Esophagus squamous epithelium (tissue), 5 donors: ENCODE results near the gene RIMS4. TPM values are rescaled to one million over a fixed set of nuclear protein-coding genes. Genes with fewer than 3 reads are reported as not detected.

Experiments used
- DNase-seq: peaks from one replicate; lab custom pipeline; 2025; lab: John Stamatoyannopoulos, UW
- H3K27ac ChIP-seq, 4 donors: fragments of 200-600 bp; sonication (generic); one replicate each; pipeline ENCODE4 v1.5.1; 2016 to 2019; ENCODE audit warnings: mild to moderate bottlenecking in 1 of 4
- H3K27me3 ChIP-seq, 4 donors: fragments of 200-600 bp; sonication (generic); 1 replicate in 3 of 4; 2 replicates in 1 of 4; pipeline versions ENCODE4 v1.5.1 to v1.6.0; 2017 to 2021; ENCODE audit warnings: antibody characterized with exemption in 1 of 4
- H3K36me3 ChIP-seq, 3 donors: fragments of 200-600 bp; sonication (generic); one replicate each; pipeline ENCODE4 v1.5.1; 2016 to 2019
- H3K4me1 ChIP-seq, 3 donors: fragments of 200-600 bp; sonication (generic); one replicate each; pipeline ENCODE4 v1.5.1; 2017 to 2019
- H3K4me3 ChIP-seq, 4 donors: fragments of 200-600 bp; sonication (generic); 1 replicate in 3 of 4; 2 replicates in 1 of 4; pipeline ENCODE4 v1.5.1; 2016 to 2019; ENCODE audit warnings: mild to moderate bottlenecking in 2 of 4, moderate library complexity in 1 of 4
- H3K9me3 ChIP-seq, 3 donors: fragments of 200-600 bp; sonication (generic); one replicate each; pipeline ENCODE4 v1.5.1; 2016 to 2019
- CTCF ChIP-seq, 6 experiments: fragments of 450-650 bp in 4 of 6; fragments of 200-600 bp in 2 of 6; sonication (generic) in 2 of 6; IDR thresholded peaks; one replicate each; pipeline ENCODE4 v1.5.1; 2016 to 2019; ENCODE audit warnings: antibody characterized with exemption in 6 of 6, mild to moderate bottlenecking in 4 of 6, moderate library complexity in 4 of 6
- POLR2A ChIP-seq, 4 donors: fragments of 450-650 bp; IDR thresholded peaks; one replicate each; pipeline ENCODE4 v1.6.1; 2017; ENCODE audit warnings: antibody characterized with exemption in 4 of 4, mild to moderate bottlenecking in 4 of 4, moderate library complexity in 3 of 4
- WGBS, 2 donors: methylation state at CpG; one replicate each; pipeline ENCODE4 v1.1.5; 2018; 5-methylcytosine and 5-hydroxymethylcytosine counted together
- intact Hi-C: fragments of 100-400 bp; cut with DNase I; formaldehyde crosslinking; loops from one replicate; pipeline ENCODE4 v1.15.0; 2022
- total RNA-seq, 4 donors: library from RNA; depleted of rRNA; stranded (reverse); fragments of >200 nt; gene quantifications; one replicate each; pipeline ENCODE4 v1.1.0, GENCODE V29; 2016
- donor health status: DM: yes; HTN: yes; CAD: no.

The RIMS4 gene
- total RNA-seq, 4 donors from 2014 or later, result 0.32 to 1.7 TPM; not detected in 2

DNA sequence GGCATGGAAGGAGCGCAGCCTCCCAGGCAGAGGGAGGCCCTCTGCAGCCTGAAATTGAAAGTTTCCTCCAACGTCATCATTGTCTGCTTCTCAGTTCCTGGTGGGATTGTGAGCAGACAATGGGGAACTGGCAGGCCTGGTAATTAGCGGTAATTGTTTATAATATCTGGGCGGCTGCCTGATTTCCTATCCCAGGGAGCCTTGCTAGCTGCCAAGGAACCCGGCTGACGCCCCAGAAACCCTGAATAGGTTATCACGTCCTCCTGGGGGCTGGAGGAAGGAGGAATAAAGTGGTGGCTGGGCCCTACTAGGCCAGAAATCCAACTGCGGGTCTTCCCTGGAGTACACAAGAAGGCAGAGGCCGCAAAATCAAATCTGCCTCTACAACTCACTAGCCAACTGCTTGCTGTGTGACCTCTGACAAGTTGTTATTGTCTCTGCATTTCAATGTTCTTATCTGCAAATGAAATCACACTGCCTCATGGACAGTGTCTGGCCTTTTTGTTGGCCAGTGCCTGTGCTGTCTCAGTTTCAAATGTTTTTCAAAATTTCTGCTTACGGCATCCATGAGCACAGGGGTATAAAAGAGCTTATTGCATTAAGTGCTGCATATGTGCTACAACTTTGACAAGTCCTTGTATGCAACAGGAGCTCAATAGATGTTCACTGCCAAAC lies 47.7 kb downstream of the RIMS4 start:
- Histone ChIP-seq H3K4me1 (peaks cover 0 to 20% (median 0%) of the 10 kb centered on the region in 3 donors), H3K4me3 (no peak overlapping the region), H3K36me3 (no peaks in the 10 kb centered on the region), H3K27me3 (peaks cover 0 to 39% (median 0%) of the 10 kb centered on the region in 4 donors), H3K27ac (peak overlapping the region in 3 of 4 donors; percentile 20 to 66 (median 25)), H3K9me3 (no peaks in the 10 kb centered on the region)
- TF ChIP-seq POLR2A (IDR thresholded peaks at IDR 0.05) (no peak), CTCF (IDR thresholded peaks at IDR 0.05) (no peak)
- intact Hi-C loops, result no loop called here
- 47 to 56% methylated on average over 7 to 8 of the region's 10 CpGs for WGBS, 2 donors
- no peak for DNase-seq

- H3K27ac ChIP-seq, result peak overlapping the region in 1 of 4 donors; percentile 9
- WGBS, 2 donors, result 47 to 52% methylated on average over 3 of the region's 3 CpGs
- H3K36me3 ChIP-seq, result no peaks in the 10 kb centered on the region
- peaks cover 0 to 20% (median 0%) of the 10 kb centered on the region in 3 donors for H3K4me1 ChIP-seq
- TF ChIP-seq CTCF (IDR thresholded peaks at IDR 0.05) (no peak), POLR2A (IDR thresholded peaks at IDR 0.05) (no peak)
- no peaks in the 10 kb centered on the region for H3K9me3 ChIP-seq
- no peak for DNase-seq
- peaks cover 0 to 32% (median 0%) of the 10 kb centered on the region in 4 donors for H3K27me3 ChIP-seq
- no peak overlapping the region for H3K4me3 ChIP-seq
- intact Hi-C loops, result no loop called here
Observed at GRCh38 chr20:44761423-44761822, 48.9 kb downstream of the RIMS4 start.

DNA sequence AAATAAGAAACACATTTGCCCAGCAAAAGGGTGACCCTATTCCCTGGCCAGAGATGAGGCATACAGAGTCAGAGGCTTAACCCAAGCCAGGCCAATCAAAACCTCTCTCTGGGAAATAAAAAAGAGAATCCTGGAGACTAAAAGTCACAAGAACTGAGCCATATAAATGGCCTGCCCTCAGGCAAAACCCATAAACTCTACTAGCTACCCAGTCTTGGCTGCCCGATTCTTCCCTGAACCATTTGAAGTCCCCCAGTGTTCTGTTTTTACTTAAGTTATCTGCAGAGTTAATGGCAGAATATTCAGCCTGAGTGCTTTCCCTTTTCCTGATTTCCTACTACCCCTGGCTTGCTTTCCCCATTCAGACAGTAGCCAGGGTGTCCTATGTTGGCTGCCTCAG lies 50.8 kb downstream of the RIMS4 start:
- TF ChIP-seq POLR2A (IDR thresholded peaks at IDR 0.05) (no peak), CTCF (IDR thresholded peaks at IDR 0.05) (no peak)
- WGBS, 2 donors, result 88 to 100% methylated on average over 1 of the region's 1 CpG
- no peak overlapping the region for H3K4me3 ChIP-seq
- no peaks in the 10 kb centered on the region for H3K9me3 ChIP-seq
- no peaks in the 10 kb centered on the region for H3K36me3 ChIP-seq
- H3K4me1 ChIP-seq, result peaks cover 0 to 20% (median 0%) of the 10 kb centered on the region in 3 donors
- no peak overlapping the region for H3K27ac ChIP-seq
- DNase-seq, result no peak
- peaks cover 0 to 26% (median 0%) of the 10 kb centered on the region in 4 donors for H3K27me3 ChIP-seq
- intact Hi-C loops, result no loop called here

GRCh38 chr20:44758247-44759101 lies 51.9 kb downstream of the RIMS4 start:
- H3K4me1 ChIP-seq, result peaks cover 0 to 20% (median 0%) of the 10 kb centered on the region in 3 donors
- H3K9me3 ChIP-seq, result no peaks in the 10 kb centered on the region
- no peak for TF ChIP-seq POLR2A (IDR thresholded peaks at IDR 0.05)
- TF ChIP-seq CTCF (IDR thresholded peaks at IDR 0.05), result no peak
- 58 to 59% methylated on average over 8 of the region's 10 CpGs for WGBS, 2 donors
- H3K36me3 ChIP-seq, result no peaks in the 10 kb centered on the region
- H3K27ac ChIP-seq, result no peak overlapping the region
- no peak overlapping the region for H3K4me3 ChIP-seq
- peaks cover 0 to 33% (median 0%) of the 10 kb centered on the region in 4 donors for H3K27me3 ChIP-seq
- intact Hi-C loops, result no loop called here
- no peak for DNase-seq

- Histone ChIP-seq H3K27me3 (peaks cover 0 to 48% (median 0%) of the 10 kb centered on the region in 4 donors), H3K36me3 (no peaks in the 10 kb centered on the region), H3K4me3 (no peak overlapping the region), H3K9me3 (no peaks in the 10 kb centered on the region), H3K4me1 (peaks cover 0 to 5% (median 0%) of the 10 kb centered on the region in 3 donors), H3K27ac (no peak overlapping the region)
- intact Hi-C loops, result no loop called here
- TF ChIP-seq CTCF (IDR thresholded peaks at IDR 0.05) (no peak), POLR2A (IDR thresholded peaks at IDR 0.05) (no peak)
- 85 to 93% methylated on average over 3 of the region's 5 CpGs for WGBS, 2 donors
- no peak for DNase-seq
Observed at GRCh38 chr20:44756956-44757355, 53.4 kb downstream of the RIMS4 start.
